Activated CD8-positive, alpha-beta memory T cell treated with anti-CD3 and anti-CD28 coated beads for 1 hour (primary cell): ENCODE data around the gene CDK15.
"Not testable (repeated sequence)": the region's sequence is repeated elsewhere in the genome, so short reads cannot be mapped to it uniquely, and the experiment has no call there.

ENCODE experiments used
- DNase-seq, 2 donors: peaks; one replicate each; pipeline ENCODE4 v3.0.0-alpha.2; 2020; ENCODE audit warnings: low read depth in 1 of 2; ENCODE audit errors: extremely low read depth in 1 of 2

Gene CDK15

GRCh38 chr2:201806442-201807170 is at the start of gene CDK15:
Gene CDK15, plus strand, starts transcription at chr2:201806537. Its CDS starts 128 bp downstream, at chr2:201806665.
- DNase-seq, result no peak

DNA sequence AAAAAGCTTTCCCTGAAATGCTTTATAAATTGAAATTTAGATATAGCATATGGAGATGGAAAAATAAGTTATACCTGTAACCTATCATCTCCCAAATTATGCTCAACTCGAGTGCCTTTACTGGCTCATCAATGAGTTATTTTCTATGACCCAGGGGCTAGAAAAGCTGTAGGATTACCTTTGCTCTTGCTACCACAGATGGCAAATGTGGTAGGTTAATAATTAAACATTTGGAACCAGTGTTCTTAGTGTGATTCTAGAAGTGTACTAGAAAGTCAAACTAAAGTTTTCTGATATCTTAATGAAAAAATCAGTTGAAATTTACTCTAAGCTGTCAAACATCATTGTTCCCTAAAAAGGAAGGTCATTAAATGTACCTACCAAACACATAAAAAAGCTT is 48.1 kb upstream of the CDK15 start:
- no peak for DNase-seq

DNA sequence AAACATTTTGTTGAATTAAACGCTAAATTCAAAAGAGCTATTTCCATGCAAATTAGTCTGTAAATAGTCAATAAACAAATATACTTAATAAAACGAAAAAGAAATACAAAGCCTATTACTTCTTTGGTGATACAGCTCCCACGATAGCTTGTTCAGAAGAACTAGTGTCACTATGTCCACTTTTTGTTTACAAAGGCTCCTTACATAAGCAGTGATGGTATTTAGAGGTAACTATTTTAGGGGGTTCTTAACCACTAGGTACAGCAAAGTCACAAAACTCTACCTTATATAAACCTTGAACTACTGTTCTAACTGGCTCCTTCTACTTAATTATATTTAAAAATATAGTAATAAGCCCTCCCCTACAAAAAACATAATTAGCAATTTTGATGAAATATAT is 47.5 kb upstream of the CDK15 start:
- DNase-seq, result no peak

DNA sequence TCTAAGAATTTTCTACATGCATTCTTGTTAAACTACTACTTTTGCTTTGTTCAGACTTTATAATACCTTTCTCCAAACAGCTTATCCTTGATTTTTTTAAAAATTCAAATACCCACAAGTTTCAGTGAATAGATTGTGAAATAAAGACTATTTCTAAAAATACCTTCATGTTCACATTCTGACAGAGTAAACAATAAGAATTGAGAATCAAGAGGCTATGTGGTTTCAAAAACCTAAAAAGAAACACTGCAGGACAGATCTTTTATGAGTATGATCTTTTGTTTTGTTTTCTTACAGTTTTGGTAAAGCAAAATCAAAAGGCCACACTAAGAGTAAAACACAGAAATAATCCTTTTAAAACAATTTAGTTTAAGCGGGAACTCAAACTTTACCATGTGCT is 46.8 kb upstream of the CDK15 start:
- no peak for DNase-seq

DNA sequence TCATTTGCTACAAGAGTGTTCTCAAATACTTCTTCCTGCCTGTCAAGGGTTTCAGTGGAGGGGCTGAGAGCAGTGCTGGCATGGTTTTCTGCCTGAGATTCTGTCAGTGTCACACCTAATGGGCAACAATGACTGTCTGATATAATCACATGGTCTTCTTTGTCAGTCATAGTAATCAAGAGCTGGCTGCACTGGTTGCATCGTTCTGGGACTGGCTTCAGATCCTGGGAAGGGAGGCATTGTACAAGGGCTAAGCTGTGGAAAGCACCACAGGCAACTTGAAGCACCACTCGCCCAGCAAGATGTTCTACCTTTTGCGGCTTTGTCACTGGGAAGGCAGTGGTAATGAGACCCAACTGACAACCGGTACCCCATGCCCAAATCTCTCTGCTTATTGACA is 45.2 kb upstream of the CDK15 start:
- DNase-seq, result no peak

DNA sequence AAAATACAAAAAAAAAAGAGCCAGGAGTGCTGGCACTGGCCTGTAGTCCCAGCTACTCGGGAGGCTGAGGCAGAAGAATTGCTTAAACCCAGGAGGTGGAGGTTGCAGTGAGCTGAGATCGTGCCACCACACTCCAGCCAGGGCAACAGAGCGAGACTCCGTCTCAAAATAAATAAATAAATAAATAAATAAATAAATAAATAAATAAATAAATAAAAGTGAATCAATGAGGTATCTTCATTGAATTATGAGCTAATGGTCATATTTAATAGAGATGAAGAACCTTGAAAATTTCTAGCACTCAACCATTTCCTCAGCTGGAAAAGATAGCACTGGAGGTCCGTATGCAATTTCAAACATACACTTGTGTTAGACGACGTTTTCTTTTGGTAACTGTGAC is 41.9 kb upstream of the CDK15 start:
- DNase-seq, result not testable (repeated sequence)

DNA sequence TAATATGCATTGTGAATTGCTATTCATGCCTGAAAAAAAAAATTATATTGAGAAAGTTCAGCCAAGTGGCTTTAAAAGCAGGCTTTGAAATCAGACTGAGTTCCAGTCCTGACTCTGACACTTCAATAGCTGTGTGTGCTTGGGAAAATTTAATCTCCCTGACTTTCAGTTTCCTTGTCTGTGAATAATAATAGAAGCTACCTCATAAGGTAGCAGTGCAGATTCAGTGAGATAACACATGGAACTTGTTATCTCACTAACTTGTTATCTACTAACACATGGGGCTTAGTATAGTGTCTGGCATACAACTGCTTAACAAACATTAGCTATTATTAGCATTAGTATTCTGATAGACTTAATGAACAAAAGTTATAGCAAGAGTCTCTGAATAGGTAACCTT is 40.5 kb upstream of the CDK15 start:
- no peak for DNase-seq

DNA sequence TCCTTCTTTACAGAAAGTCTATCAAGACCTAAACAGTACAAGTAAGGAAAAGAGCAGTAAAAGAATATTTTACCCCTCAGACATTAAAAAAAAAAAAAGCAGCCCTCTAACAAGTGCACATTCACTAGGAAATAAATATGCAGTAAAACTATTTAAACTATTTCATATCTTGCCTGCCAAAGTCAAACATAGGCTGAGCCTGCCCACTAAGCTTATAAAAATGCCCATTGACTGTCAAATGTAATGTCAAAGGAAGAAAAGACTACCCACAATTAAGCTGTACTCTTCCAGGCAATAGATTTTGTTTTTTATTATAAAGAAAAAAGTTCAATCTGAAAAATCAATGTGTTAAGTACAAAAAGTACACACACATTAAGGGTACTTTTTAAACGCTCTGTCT is 37.4 kb upstream of the CDK15 start:
- DNase-seq, result no peak

DNA sequence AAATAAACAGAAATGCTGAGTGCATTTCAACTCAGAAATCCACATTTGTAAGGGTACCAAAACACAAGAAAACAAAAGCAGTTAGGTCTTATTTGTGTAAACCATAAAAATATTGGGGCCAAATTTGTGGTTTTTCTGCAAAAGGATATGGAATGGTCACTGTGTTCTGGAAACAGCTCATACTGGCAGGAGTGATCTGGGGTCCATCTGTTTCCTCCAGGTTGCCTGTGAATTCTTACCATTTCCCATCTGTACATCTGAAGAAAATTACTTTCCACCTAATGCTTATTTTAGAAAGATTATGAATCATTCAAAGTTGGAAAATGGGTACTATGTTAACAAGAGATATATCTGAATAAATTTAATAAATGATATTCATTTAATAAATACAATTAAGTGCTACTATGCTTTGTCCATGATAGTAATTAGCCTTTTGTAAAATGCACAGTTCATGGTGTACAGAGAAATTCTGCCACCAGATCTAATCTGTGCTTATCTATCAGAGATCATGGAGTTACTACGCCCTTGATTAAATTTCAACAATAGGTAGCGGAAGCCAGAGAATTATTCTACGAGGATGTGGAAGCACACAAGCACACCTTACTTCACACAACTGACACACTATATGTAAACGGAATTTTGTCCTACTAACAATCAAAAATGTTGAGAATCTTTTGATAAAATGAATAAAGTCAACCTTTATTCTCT is 36.5 kb upstream of the CDK15 start:
- DNase-seq, result no peak

DNA sequence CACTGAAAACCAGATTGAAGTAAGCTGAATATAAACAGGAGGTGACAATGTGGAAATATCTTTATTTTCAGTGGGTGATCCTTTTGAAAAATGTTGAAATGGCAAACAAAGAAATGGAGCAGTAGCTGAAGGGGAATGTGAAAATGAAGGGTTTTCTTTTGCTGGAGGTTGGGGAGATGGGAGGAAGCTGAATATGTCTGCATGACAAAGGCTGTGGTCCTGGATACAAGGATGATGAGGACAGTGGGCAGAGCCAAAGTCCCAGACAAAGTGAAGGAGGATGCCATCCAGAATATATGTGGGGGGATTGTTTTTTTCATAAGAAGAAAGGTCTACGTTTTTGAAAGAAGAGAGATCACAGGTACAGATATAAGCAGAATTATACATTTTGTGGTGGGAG is 32.3 kb upstream of the CDK15 start:
- no peak for DNase-seq

DNA sequence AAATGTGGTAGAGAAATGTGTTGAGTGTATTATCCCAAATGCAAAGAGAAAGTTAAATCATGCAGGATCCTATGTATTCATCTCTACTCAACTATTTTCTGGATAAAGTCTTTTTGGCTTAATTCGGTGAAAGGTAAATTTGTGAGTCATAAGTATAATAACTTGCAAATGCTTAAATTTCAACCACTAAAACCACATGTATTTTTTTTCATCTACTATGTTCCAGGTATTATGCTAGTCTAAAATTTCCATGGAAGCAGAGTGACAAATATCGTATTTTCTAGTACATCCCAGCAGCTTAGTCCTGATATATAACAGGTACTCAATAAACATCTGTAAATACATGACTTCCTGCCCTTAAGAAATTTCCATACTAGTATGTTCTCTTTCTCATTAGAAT is 31.8 kb upstream of the CDK15 start:
- DNase-seq, result no peak

DNA sequence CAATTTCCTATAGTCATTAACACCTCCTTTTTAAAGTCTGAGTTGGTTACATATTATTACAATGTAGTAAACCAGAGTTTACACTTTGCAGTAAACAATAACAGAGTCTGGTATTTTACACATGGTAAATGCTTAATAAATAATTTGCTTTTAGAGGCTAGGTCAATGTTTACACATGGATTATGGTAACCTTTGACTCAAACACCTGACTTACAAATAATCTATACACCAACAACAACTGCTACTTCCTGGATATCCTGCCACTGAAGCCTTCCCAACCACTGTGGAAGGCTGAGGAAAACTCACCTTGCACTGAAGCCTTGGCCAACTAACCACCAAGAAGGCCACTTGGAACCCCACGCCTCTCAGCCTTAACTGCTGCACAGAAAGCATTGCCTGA is 31.0 kb upstream of the CDK15 start:
- no peak for DNase-seq

- DNase-seq, result no peak
Observed at GRCh38 chr2:201777043-201777442, 29.3 kb upstream of the CDK15 start.

- DNase-seq, result no peak
Observed at GRCh38 chr2:201777869-201778268, 28.5 kb upstream of the CDK15 start.

- no peak for DNase-seq
Observed at GRCh38 chr2:201779901-201780673, 26.2 kb upstream of the CDK15 start.

DNA sequence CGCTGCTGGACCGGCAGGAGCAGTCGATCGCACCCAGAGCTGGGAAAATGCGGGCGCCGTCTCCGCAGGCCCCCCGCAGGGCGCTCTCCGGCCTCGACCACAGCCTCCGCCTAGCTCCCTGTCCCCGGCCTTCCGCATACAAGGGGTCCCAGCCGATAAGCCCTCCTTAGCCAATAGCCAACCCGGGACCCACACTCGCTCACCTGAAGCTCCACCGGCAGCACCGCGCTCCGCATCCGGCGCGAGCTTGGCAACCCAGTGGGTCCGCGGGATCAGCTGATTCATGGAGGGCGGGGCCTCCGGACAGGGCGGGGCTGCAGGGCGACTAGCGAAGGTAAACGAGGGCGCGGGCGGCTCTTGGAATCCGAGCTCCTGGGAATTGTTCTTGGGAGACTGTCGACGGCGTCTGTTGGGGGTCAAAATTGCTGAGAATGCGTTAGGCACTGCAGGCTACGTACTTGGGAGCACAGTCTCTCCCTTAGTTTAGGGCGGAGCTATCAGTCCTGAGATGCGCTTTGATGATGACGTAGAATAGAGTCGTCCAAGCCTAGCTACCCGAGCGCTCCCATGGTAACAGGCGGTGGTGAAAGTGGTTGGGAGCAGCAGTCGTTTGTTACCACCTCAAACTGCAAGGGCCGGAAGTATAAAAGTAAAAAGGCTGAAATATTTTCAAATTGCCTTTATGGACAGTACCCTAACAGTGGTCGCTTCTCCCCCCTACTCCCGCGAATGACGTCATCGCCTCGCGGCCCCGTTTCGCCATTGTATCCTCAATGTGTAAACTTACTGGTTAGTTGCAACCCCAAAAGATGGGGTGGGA is 25.5 kb upstream of the CDK15 start, which contains the start of gene ALS2:
Gene ALS2 (minus strand): TSS at position 260 of the 820 bp plus-strand sequence. CDS start 12,048 bp downstream, outside the sequence.
- peak; percentile 86 to 92 for DNase-seq

- no peak for DNase-seq
Observed at GRCh38 chr2:201781557-201782051, 24.7 kb upstream of the CDK15 start.

GRCh38 chr2:201784563-201784962 is 21.8 kb upstream of the CDK15 start:
- no peak for DNase-seq

GRCh38 chr2:201785135-201785534 is 21.2 kb upstream of the CDK15 start:
- DNase-seq, result no peak

DNA sequence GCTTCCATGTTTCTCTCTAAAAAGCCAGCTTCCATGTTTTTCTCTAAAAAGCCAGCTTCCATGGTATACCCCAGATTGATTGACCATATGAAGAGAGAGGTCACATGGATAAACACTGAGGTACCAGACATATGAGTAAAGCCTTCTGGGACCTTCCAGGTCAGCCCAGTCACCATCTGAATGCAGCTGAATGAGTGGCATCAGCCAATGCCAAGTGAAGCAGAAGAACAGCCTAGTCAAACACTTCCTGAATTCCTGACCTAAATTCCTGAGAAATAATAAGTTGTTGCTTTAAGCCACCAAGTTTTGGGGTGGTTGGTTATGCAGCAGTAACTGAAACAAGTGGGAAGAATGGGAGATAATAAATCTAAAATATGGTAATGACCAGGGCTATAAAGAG is 19.9 kb upstream of the CDK15 start:
- no peak for DNase-seq

- no peak for DNase-seq
Observed at GRCh38 chr2:201788371-201788770, 18.0 kb upstream of the CDK15 start.
